NOMO-1 treated with DMSO at 0.1 percent for 48 hours (cell line): ENCODE results near the gene ZC2HC1B.
A peak's percentile ranks its signal among the peaks of the same experiment; 100 is the strongest.
"Not testable (repeated sequence)": the region's sequence is repeated elsewhere in the genome, so short reads cannot be mapped to it uniquely, and the experiment has no call there.

Experiments used
- DNase-seq: peaks from one replicate; lab custom pipeline; 2025; ENCODE audit not compliant: unreplicated experiment; lab: John Stamatoyannopoulos, UW

Gene ZC2HC1B, protein sequence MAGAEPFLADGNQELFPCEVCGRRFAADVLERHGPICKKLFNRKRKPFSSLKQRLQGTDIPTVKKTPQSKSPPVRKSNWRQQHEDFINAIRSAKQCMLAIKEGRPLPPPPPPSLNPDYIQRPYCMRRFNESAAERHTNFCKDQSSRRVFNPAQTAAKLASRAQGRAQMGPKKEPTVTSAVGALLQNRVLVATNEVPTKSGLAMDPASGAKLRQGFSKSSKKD

DNA sequence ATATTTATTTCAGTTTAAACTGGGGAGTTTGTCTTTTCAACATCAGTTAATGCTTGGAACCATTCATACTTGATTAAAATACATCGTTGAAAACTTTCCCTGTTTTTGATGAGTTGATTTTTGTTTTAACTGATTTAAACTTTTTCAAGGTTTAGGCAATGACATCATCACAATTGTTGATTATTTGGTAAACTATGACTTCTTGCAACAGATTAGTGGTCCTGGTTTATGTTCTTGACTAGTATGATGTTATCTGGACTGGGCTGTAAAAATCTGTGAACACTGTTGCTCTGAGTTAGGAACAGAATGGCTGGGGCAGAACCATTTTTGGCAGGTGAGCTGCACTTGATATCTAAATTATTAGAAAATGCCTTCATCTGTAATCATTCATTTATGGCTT lies at the start of gene ZC2HC1B:
Gene ZC2HC1B (plus strand): TSS at position 241 of the 400 bp plus-strand sequence. CDS start 66 bp downstream, at position 307.
- no peak for DNase-seq

DNA sequence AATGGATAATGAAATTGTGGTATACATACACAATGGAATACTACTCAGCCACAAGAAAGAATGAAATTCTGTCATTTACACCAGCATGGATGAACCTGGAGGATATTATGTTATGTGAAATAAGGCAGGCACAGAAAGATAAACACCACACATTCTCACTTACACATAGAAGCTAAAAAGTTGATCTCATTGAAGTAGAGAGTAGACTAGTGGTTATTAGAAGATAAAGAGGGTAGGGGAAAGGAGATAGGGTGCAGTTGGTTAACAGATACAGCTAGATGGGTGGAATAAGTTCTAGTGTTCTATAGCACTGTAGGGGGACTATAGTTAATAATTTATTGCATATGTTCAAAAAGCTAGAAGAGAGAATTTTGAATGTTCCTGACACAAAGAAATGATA lies 46.7 kb upstream of the ZC2HC1B start:
- no peak for DNase-seq

DNA sequence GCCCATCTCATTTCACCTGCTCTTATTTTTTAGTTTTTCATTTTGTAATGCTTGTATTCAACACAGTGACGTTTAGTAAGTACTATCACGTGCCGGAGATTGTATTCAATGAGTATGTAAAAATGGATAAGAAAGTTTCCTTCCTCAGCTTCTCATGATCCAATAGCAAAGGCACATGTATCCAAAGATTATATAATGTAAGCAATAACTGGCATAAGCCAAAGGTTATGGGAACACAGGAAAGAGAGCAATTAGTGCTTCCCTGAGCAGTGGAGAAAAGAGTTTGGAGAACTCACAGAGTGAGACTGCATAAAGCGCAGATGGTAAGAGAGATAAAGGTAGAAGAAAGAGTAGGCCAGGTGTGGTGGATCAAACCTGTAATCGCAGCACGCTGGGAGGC lies 42.9 kb upstream of the ZC2HC1B start:
- no peak for DNase-seq

DNA sequence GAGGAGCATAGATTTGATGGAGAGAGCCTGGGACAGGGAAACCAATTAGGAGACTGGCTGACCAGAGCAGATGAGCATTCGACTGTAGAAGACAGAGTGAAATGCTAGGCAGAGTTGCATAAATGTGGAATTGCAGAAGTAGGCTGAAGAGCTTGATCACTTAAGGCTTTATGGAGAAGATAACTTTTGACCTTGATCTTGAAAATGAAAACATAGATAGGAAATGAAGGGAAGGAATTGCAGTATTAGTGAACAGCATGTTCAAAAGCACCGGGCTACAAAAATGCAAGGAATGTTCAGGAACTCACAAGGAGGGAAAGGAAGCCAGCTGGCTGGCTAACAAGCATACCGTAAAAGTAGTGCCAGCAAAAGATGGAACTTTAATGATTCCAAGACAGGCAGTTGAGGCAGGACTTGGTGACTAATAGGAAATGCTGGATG lies 41.7 kb upstream of the ZC2HC1B start:
- no peak for DNase-seq

DNA sequence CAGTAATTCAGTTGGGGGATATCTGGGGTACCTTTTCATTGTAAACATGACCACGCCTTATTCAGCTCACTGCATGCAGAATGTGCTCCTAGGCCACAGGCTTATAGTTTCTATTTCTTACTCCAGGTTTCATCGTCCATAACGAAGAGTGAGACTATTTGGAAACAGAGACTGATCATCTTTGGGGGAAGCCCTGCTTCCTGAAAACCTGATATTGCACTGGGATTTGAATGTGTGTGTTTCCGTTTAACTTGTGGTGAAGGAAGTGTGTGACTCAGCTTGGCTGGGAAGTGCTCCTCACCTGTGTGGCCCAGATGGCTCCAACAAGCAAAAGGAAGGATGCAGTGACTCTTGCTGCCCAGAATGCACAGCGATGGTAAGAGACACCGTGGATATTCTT lies 40.7 kb upstream of the ZC2HC1B start:
- DNase-seq: no peak

DNA sequence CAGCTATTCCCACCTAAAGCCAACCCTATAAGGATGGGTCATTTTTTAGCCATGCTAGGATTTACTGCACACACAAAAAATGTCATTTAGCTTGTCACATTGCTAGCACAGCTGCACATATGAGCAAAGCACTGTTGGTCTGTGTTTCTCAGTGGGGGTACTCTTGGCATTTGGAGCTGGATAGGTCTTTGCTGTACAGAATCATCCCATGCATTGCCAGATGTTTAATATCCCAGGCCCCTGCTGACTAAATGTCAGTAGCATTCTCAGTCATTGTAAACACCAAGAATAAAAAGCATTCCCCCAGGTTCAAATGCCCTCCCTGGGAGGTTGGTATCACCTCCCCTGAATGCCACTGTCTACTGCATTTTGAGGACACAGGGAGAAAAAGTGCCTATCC lies 35.7 kb upstream of the ZC2HC1B start:
- DNase-seq: no peak

DNA sequence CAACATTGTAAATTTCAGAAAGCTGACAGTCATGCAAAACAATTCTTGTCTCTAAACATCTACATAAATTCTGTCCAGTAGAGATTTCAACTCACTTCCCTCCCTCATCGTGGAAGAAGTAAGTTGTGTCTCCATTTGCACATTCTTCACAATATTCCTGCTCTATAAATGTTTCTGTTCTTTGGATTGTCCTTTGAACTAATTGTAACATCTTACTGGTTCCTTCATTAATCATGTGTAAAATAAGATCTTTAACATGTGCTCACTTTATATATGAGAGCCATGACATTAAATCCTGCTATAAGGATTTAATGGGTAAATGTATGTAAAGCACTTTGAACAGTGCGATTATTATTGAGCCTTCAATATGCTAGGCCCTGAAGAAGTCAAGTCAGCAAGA lies 28.1 kb upstream of the ZC2HC1B start:
- no peak for DNase-seq

DNA sequence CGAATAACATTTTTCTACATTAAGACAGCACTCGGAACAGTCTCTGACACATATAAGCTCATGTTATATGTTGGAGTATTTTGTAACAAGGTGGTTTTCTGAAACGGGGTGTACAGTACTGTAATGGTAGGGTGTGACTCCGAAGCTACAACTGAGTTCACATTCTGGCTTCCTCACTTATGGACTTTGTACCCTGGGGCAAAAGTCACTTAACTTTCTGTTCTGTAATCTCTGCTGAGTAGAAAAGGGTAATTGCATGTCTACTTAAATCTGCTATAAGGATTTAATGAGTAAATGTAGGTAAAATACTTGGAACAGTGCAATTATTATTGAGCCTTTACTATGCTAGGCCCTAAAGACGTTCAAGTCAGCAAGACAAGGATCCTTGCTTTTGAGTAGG lies 25.9 kb upstream of the ZC2HC1B start:
- DNase-seq: peak; percentile 94

DNA sequence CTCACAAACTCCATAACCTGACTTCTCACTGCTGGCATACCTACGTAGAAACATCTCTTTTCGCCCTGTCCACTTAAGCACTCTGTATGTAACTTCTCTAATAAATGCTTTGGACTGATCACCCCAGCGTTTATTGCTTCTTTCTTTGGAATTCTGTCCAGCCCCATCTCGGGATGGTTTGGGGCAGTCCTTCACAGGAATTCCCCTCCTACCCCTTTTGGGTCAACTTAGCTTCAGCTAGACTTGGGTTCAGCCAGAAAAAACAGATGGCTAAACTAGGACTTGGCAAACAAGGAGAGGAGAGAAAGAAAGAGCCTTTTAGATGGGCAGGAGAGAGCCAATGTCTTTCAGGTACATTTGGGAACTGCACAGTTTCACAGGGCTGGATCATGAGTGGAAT lies 25.1 kb upstream of the ZC2HC1B start:
- DNase-seq: no peak

DNA sequence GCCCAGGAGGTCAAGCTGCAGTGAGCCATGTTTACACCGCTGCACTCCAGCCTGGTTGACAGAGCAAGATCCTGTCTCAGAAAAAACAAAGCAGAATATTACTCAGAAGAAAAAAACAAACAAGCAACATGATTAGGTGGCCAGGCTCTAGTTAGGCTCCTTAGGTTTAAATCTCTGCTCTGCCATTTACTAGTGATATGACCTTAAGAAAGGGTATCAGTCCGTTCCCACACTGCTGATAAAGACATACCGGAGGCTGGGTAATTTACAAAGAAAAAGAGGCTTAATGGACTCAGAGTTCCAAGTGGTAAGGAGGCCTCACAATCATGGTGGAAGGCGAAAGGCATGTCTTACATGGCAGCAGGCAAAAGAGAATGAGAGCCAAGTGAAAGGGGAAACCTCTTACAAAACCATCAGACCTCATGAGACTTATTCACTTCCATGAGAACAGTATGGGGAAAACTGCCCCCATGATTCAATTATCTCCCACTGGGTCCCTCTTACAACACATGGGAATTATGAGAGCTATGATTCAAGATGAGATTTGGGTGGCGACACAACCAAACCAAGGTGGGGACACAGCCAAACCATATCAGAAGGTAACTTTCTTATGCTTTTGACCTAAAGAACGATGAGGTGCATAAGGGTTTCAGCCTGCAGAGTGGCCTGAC lies 23.5 kb upstream of the ZC2HC1B start:
- no peak for DNase-seq

DNA sequence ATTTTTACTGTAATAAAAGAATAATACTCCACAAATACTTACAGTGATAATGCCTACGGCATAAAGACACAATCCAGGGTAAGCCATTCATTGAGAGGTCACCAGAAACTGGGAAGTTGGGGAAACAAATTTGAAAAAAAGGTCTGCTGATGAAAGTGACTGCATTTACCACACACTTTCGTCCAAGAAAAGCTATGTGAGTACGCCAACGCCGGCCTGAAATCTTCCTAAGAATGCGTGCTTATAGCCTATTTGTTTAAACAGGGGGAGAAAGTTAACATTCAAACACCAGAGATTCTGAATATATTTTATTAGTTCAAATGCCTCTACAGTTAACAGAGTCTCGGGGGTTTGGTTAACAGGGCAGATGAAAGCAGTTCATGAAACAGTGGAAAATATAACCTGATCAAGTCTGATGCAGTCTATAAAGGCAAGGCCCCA lies 21.8 kb upstream of the ZC2HC1B start:
- peak; percentile 38 for DNase-seq

DNA sequence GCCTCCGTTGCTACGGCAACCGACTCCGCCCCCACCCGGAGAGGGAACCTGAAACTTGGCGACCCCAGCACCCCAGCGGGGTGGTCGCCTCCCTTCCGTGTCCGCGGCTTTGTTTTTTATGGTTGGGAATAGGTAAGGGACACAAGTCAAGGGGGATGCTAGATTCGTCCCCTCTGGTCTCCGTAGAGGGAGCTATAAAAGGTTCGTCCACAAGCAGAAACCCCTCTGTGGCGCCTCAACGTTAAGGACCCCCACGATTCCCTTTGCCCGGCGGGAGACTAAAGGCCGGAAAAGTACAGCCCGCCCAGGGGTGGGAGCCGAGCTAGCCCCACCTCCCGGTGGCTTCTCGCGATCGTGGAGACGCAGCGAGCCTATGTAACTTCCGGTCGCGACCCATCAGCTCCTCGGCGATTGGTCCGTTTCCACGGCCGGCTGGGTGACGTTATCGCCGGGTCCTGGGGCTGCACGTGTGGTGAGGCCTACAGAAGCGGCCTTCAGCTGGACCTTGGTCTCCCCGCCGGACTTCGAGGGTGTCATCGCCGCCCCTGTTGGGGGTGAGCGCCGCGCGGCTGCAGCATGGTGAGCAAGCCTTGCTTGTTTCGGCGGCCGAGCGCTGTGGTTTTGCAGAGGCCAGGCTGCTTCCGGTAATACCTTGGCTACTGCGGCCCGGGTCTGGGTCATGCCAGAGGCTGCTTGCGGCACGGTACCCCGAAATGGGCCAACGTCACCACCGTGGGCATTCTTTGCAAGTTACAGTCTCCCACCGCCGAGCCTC lies 21.2 kb upstream of the ZC2HC1B start, which contains the start of gene LTV1:
Gene LTV1 (plus strand): TSS at position 437 of the 775 bp plus-strand sequence. CDS start 140 bp downstream, at position 577.
- DNase-seq: peak; percentile 93

DNA sequence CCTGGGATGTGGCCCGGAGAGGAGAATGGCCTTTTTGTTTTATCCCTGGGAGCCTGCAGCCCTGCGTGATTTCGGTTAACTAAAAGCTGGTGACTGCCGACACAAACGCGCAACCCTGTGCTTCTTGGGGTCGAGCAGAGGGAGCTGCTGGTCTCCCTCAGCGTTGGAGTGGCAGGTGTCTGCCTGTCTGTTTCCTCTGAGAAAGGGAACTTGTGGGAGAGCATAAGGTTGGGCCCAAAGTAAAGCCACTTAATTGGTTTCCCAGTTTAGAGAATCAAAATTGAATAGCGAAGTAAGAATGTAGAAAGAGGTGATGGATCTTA lies 20.6 kb upstream of the ZC2HC1B start:
- peak; percentile 46 for DNase-seq

DNA sequence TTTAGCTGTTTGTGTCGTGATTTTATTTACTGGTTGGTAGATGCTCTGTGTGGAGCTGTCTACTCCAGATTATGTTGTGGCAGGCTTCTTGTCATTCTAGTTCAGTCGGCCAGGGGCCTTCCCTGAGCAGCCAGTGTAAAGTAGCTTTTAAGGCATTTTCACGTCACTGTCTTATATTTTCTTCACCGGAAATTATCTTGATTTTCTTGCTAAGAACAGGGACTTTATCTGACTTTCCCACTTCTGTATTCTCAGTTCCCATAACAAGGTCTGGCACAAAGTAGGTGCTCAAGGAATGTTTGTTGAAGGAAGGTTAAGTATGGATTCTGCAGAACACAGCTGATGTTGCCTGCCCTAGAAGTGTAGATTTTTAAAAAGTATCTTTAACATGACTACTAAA lies 20.3 kb upstream of the ZC2HC1B start:
- DNase-seq: peak; percentile 46

DNA sequence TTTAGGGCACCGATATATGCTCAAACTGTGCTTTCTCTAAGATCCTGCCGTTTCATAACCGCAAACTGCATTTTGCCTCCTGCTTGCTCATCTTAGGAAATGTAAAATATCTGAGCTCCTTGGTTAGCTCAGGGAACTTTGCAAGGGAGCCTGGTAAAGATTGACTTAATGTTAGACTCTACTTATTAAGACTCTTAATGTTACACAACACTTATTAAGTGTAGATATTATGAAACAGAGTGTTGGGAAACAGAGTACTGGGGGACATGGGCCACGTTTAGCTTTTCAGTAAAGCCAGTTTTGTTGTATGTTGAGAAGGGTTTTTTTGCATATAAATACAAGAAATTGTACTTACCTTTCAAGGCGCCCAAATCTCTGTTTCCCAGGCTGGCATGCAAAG lies 19.2 kb upstream of the ZC2HC1B start:
- peak; percentile 36 for DNase-seq

DNA sequence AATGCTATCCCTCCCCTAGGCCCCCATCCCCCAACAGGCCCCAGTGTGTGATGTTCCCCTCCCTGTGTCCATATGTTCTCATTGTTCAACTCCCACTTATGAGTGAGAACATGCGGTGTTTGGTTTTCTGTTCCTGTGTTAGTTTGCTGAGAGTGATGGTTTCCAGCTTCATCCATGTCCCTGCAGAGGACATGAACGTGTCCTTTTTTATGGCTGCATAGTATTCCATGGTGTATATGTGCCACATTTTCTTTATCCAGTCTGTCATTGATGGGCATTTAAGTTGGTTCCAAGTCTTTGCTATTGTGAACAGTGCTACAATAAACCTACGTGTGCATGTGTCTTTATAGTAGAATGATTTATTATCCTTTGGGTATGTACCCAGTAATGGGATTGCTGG lies 12.6 kb upstream of the ZC2HC1B start:
- not testable (repeated sequence) for DNase-seq

DNA sequence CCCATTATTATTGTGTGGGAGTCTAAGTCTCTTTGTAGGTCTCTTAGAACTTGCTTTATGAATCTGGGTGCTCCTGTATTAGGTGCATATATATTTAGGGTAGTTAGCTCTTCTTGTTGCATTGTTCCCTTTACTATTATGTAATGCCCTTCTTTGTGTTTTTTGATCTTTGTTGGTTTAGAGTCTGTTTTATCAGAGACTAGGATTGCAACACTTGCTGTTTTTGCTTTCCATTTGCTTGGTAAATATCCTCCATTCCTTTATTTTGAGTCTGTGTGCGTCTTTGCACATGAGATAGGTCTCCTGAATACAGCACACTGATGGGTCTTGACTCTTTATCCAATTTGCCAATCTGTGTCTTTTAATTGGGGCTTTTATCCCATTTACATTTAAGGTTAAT lies 9.2 kb upstream of the ZC2HC1B start:
- not testable (repeated sequence) for DNase-seq

DNA sequence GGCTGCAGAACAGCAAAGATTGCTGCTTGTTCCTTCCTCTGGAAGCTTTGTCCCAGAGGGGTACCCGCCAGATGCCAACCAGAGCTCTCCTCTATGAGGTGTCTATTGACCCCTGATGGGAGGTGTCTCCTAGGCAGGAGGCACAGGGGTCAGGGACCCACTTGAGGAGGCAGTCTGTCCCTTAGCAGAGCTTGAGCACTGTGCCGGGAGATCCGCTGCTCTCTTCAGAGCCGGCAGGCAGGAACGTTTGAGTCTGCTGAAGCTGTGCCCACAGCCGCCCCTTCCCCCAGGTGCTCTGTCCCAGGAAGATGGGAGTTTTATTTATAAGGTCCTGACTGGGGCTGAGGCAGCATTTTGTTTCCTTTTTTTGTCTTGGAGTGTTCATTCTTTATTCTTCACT lies 7.5 kb upstream of the ZC2HC1B start:
- DNase-seq: not testable (repeated sequence)

DNA sequence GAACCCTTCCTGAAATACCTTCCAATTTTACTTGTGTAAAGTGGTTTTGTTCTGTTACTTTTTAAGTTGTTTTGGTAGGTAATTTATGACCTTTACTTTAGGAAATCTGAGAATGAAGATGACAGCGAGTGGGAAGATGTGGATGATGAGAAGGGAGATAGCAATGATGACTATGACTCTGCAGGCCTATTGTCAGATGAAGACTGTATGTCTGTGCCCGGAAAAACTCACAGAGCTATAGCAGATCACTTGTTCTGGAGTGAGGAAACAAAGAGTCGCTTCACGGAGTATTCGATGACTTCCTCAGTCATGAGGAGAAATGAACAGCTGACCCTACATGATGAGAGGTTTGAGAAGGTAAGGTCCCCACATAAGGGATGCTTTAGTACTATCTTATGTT lies 6.6 kb upstream of the ZC2HC1B start:
- DNase-seq: no peak

DNA sequence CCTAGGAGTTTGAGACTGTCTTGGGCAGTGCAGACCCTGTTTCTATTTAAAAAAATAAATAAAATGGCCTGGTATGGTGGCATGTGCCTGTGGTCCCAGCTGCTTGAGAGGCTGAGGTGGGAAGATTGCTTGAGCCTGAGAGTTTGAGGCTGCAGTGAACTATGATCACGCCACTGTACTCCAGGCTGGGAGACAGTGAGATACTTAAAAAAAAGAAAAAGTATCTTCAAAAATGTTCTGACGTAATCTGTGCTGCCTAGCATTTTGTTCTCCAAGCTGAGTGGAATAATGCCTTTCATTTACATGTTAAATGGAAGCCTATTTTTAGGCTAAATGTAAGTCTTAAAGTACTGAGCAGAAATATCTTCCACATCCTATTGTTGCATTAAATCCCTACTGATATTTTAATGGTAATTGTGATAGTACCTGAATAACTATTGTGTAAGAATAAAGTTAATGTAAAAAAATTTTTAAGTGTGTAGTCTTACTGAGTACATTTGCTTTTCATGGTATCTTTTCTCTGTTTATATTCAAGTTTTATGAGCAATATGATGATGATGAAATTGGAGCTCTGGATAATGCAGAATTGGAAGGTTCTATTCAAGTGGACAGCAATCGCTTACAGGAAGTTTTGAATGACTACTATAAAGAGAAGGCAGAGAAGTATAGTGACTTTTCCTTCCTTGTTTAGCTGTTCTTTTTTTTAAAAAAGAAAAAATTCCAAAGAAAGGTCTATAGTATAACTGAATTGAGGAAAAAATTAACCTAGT lies 4.2 kb upstream of the ZC2HC1B start:
- DNase-seq: no peak

DNA sequence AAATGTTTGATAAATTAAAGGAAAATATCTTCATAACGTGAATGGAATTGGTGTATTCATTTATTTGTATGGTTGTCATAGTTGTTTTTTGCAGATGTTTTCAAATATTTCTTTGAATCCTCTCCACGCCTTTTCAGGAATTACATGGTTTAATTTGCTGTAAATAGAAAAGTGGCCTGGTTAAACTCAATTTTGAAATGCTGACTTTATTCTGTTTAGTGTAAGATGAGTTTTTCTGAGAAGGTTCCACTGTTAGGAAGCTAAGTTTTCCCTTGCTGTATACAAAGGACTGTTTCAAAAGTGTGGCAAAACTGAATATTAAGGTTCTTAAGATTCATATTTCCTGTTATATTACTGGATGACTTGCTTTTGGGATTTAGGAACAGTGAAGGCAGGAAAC lies 503 bp upstream of the ZC2HC1B start:
- no peak for DNase-seq
